Mammary epithelial cell (primary cell): ENCODE measurements around the gene OLFM1.
"Not testable (repeated sequence)": the region's sequence is repeated elsewhere in the genome, so short reads cannot be mapped to it uniquely, and the experiment has no call there.

Source experiments
- EZH2 ChIP-seq: IDR thresholded peaks from 2 replicates; pipeline ENCODE4 v1.6.1; 2012; ENCODE audit warnings: low read length, inconsistent platforms, borderline replicate concordance
- TF ChIP-seq, protein P1 (sequence below), 2 donors: IDR thresholded peaks in 1 of 2; conservative IDR thresholded peaks in 1 of 2; 2 replicates each; pipeline ENCODE4 v1.5.1; 2011 to 2012; ENCODE audit warnings: inconsistent platforms in 2 of 2, low read length in 2 of 2, mild to moderate bottlenecking in 2 of 2, control low read depth in 1 of 2, low read depth in 1 of 2; ENCODE audit not compliant: insufficient read depth in 1 of 2; ENCODE audit errors: extremely low read depth in 1 of 2

DNA sequence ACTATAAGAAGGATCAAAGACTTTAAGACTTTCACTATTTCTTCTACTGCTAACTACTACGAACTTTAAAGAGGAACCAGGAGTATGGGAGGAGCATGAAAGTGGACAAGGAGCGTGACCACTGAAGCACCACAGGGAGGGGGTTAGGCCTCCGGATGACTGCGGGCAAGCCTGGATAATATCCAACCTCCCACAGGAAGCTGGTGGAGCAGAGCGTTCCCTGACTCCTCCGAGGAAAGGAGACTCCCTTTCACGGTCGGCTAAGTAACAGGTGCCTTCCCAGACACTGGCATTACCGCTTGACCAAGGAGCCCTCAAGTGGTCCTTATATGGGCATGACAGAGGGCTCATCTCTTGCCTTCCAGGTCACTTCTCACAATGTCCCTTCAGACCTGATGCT, 62.4 kb downstream of the OLFM1 start:
- TF ChIP-seq, protein P1, sequence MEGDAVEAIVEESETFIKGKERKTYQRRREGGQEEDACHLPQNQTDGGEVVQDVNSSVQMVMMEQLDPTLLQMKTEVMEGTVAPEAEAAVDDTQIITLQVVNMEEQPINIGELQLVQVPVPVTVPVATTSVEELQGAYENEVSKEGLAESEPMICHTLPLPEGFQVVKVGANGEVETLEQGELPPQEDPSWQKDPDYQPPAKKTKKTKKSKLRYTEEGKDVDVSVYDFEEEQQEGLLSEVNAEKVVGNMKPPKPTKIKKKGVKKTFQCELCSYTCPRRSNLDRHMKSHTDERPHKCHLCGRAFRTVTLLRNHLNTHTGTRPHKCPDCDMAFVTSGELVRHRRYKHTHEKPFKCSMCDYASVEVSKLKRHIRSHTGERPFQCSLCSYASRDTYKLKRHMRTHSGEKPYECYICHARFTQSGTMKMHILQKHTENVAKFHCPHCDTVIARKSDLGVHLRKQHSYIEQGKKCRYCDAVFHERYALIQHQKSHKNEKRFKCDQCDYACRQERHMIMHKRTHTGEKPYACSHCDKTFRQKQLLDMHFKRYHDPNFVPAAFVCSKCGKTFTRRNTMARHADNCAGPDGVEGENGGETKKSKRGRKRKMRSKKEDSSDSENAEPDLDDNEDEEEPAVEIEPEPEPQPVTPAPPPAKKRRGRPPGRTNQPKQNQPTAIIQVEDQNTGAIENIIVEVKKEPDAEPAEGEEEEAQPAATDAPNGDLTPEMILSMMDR (conservative IDR thresholded peaks at IDR 0.05 in 1 of 2, IDR thresholded peaks at IDR 0.05 in 1 of 2; ENCODE audit: extremely low read depth in 1 of 2, insufficient read depth in 1 of 2, low read depth in 1 of 2, low read length in 2 of 2) = not testable (repeated sequence)
- not testable (repeated sequence) for TF ChIP-seq EZH2
